Measurements from ENCODE around the gene GLI2. TPM values are rescaled to one million over a fixed set of nuclear protein-coding genes. Genes with fewer than 3 reads are reported as not detected.

Gene GLI2
- polyA plus RNA-seq, 1 experiment, result 8.1 TPM

- ChIA-PET POLR2A (no interaction called here), CTCF (no interaction called here)
- TF ChIP-seq CTCF (IDR thresholded peaks at IDR 0.05; ENCODE audit: insufficient read depth, low read depth, low read length), result no peak
- Histone ChIP-seq H3K27me3 (ENCODE audit: control insufficient read depth, insufficient read depth, low read length) (no peaks in the 10 kb centered on the region), H3K4me3 (ENCODE audit: low read depth, low read length) (no peak overlapping the region), H3K36me3 (ENCODE audit: control insufficient read depth, insufficient read depth, low read length) (no peaks in the 10 kb centered on the region)
- no peak for DNase-seq (ENCODE audit: low read depth)
These were observed 8.0 kb downstream of the GLI2 start for GRCh38 chr2:120743657-120744056.

- ChIA-PET POLR2A (no interaction called here), CTCF (no interaction called here)
- no peak for DNase-seq (ENCODE audit: low read depth)
- no peak for TF ChIP-seq CTCF (IDR thresholded peaks at IDR 0.05; ENCODE audit: insufficient read depth, low read depth, low read length)
- Histone ChIP-seq H3K27me3 (ENCODE audit: control insufficient read depth, insufficient read depth, low read length) (no peaks in the 10 kb centered on the region), H3K4me3 (ENCODE audit: low read depth, low read length) (no peak overlapping the region), H3K36me3 (ENCODE audit: control insufficient read depth, insufficient read depth, low read length) (no peaks in the 10 kb centered on the region)
These were observed 9.1 kb downstream of the GLI2 start for GRCh38 chr2:120744817-120745216.

- H3K27me3 ChIP-seq (ENCODE audit: control insufficient read depth, insufficient read depth, low read length), result no peaks in the 10 kb centered on the region
- no peak overlapping the region for H3K4me3 ChIP-seq (ENCODE audit: low read depth, low read length)
- no peak for DNase-seq (ENCODE audit: low read depth)
- H3K36me3 ChIP-seq (ENCODE audit: control insufficient read depth, insufficient read depth, low read length), result no peaks in the 10 kb centered on the region
- no peak for TF ChIP-seq CTCF (IDR thresholded peaks at IDR 0.05; ENCODE audit: insufficient read depth, low read depth, low read length)
- POLR2A ChIA-PET, result no interaction called here
- CTCF ChIA-PET, result interaction anchor here (1.7 kb wide), 1 partner anchor 9 kb away, joined by 5 read pairs; the partner anchor contains the start of gene GLI2
These were observed 9.9 kb downstream of the GLI2 start for GRCh38 chr2:120745420-120746111.

- no peak overlapping the region for H3K4me3 ChIP-seq (ENCODE audit: low read depth, low read length)
- CTCF ChIA-PET, result interaction anchor here (1.3 to 1.7 kb wide), 2 partner anchors 10 to 122 kb away, joined by 5 read pairs; partner anchors contain the start of gene GLI2
- H3K27me3 ChIP-seq (ENCODE audit: control insufficient read depth, insufficient read depth, low read length), result no peaks in the 10 kb centered on the region
- no peaks in the 10 kb centered on the region for H3K36me3 ChIP-seq (ENCODE audit: control insufficient read depth, insufficient read depth, low read length)
- POLR2A ChIA-PET, result no interaction called here
- no peak for TF ChIP-seq CTCF (IDR thresholded peaks at IDR 0.05; ENCODE audit: insufficient read depth, low read depth, low read length)
- DNase-seq (ENCODE audit: low read depth), result no peak
These were observed 10.5 kb downstream of the GLI2 start for GRCh38 chr2:120746144-120746543.

GRCh38 chr2:120747281-120747680 lies 11.6 kb downstream of the GLI2 start:
- no peak for DNase-seq (ENCODE audit: low read depth)
- POLR2A ChIA-PET, result no interaction called here
- no peak for TF ChIP-seq CTCF (IDR thresholded peaks at IDR 0.05; ENCODE audit: insufficient read depth, low read depth, low read length)
- CTCF ChIA-PET, result interaction anchor here (1.3 to 1.7 kb wide), 2 partner anchors 11 to 121 kb away, joined by 5 read pairs; partner anchors contain the start of gene GLI2
- no peaks in the 10 kb centered on the region for H3K36me3 ChIP-seq (ENCODE audit: control insufficient read depth, insufficient read depth, low read length)
- H3K4me3 ChIP-seq (ENCODE audit: low read depth, low read length), result no peak overlapping the region
- no peaks in the 10 kb centered on the region for H3K27me3 ChIP-seq (ENCODE audit: control insufficient read depth, insufficient read depth, low read length)

All from BJ (cell line).